Testis (tissue), 3 donors: ENCODE results near the gene HOXA1. TPM values are rescaled to one million over a fixed set of nuclear protein-coding genes. Genes with fewer than 3 reads are reported as not detected.

Experiments
- DNase-seq: peaks from one replicate; pipeline ENCODE4 v3.0.0-alpha.2; 2019
- H3K27ac ChIP-seq, 2 donors: fragments of 200-600 bp; sonication (generic); one replicate each; pipeline ENCODE4 v1.5.1; 2019
- H3K27me3 ChIP-seq: fragments of 200-600 bp; sonication (generic); one replicate; pipeline ENCODE4 v1.5.1; 2019
- H3K36me3 ChIP-seq: fragments of 200-600 bp; sonication (generic); one replicate; pipeline ENCODE4 v1.5.1; 2017; ENCODE audit warnings: low read depth; ENCODE audit errors: missing control alignments
- H3K4me1 ChIP-seq: fragments of 200-600 bp; sonication (generic); one replicate; pipeline ENCODE4 v1.5.1; 2019
- H3K4me3 ChIP-seq, 2 donors: fragments of 200-600 bp; sonication (generic); one replicate each; pipeline ENCODE4 v1.5.1; 2017 to 2019
- H3K9me3 ChIP-seq: fragments of 200-600 bp; sonication (generic); one replicate; pipeline ENCODE4 v1.5.1; 2017
- POLR2A ChIP-seq: fragments of 450-650 bp; IDR thresholded peaks from one replicate; pipeline ENCODE4 v1.6.1; 2017; ENCODE audit warnings: antibody characterized with exemption, mild to moderate bottlenecking, moderate library complexity
- WGBS, 2 donors: methylation state at CpG; one replicate each; pipeline ENCODE4 v1.1.5; 2018; 5-methylcytosine and 5-hydroxymethylcytosine counted together
- intact Hi-C: fragments of 100-400 bp; cut with DNase I; formaldehyde crosslinking; loops from one replicate; pipeline ENCODE4 v1.15.1; 2023; ENCODE audit warnings: low total_unique reads
- polyA plus RNA-seq: library from polyadenylated mRNA; stranded (reverse); fragments of 350-450 nt; fragmentation: Illumina TruSeq; extraction: RNeasy Lipid Tissue Mini Kit (QIAGEN cat#74804); gene quantifications from one replicate; pipeline ENCODE4 v1.2.3, GENCODE V29; 2014; ENCODE audit warnings: low read depth, low replicate concordance; ENCODE audit not compliant: insufficient read depth
- total RNA-seq, 2 donors: library from RNA; depleted of rRNA; stranded (reverse); fragments of >200 nt; gene quantifications; one replicate each; pipeline ENCODE4 v1.2.3, GENCODE V29; 2016
- TF ChIP-seq, protein P1 (sequence below), 3 experiments: fragments of 450-650 bp in 2 of 3; fragments of 200-600 bp in 1 of 3; sonication (generic) in 1 of 3; IDR thresholded peaks; one replicate each; pipeline ENCODE4 v1.5.1; 2016 to 2019; ENCODE audit warnings: antibody characterized with exemption in 3 of 3, mild to moderate bottlenecking in 2 of 3, moderate library complexity in 1 of 3

Gene HOXA1
- total and polyA plus RNA-seq, 3 donors from 2014 or later: 0.16 to 0.79 (median 0.37) TPM

DNA sequence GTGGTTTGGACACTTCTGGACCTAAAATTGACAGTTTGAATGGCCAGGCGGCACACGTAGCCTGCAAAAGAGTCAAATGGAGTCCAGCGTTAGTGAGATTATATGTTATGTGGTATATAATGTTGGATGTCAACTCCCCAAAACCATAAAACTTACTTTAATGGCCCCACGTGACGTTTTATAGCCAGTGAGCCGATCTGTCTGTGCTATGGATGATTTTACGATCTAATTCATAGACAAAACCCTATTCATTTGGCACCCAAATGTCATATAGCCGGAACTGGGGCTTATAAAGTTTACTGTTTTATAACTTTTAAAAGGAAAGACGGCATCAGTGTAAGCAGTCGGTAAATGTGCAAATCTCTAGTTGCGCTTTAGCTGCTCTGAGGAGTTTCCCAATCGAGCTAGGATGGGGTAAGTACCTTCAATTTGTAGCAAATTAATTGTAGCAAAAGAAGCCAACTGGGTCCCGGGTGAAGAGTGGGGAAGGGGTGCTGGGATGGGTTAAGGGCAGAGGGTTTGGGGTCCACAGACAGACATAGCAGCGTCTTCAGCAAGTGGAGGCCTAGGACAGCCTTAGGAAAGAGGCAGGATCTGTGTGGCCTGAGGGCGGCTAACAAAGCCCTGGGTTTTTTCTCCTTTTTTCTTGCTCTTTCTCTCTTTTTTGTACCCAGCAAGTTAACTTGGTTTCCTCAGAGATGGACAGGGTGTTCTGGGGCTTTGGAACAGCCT lies 44.5 kb upstream of the HOXA1 start:
- H3K36me3 ChIP-seq: no peaks in the 10 kb centered on the region
- 56 to 58% methylated on average over 15 of the region's 15 CpGs for WGBS, 2 donors
- intact Hi-C loops: no loop called here
- DNase-seq: peak; percentile 2
- peak overlapping the region in 1 of 2 donors; percentile 48 for H3K4me3 ChIP-seq
- H3K27ac ChIP-seq: no peak overlapping the region
- H3K9me3 ChIP-seq: no peaks in the 10 kb centered on the region
- TF ChIP-seq, protein P1, sequence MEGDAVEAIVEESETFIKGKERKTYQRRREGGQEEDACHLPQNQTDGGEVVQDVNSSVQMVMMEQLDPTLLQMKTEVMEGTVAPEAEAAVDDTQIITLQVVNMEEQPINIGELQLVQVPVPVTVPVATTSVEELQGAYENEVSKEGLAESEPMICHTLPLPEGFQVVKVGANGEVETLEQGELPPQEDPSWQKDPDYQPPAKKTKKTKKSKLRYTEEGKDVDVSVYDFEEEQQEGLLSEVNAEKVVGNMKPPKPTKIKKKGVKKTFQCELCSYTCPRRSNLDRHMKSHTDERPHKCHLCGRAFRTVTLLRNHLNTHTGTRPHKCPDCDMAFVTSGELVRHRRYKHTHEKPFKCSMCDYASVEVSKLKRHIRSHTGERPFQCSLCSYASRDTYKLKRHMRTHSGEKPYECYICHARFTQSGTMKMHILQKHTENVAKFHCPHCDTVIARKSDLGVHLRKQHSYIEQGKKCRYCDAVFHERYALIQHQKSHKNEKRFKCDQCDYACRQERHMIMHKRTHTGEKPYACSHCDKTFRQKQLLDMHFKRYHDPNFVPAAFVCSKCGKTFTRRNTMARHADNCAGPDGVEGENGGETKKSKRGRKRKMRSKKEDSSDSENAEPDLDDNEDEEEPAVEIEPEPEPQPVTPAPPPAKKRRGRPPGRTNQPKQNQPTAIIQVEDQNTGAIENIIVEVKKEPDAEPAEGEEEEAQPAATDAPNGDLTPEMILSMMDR (IDR thresholded peaks at IDR 0.05): no peak
- TF ChIP-seq POLR2A: no peak
- peaks cover 4% of the 10 kb centered on the region for H3K4me1 ChIP-seq
- H3K27me3 ChIP-seq: no peaks in the 10 kb centered on the region

DNA sequence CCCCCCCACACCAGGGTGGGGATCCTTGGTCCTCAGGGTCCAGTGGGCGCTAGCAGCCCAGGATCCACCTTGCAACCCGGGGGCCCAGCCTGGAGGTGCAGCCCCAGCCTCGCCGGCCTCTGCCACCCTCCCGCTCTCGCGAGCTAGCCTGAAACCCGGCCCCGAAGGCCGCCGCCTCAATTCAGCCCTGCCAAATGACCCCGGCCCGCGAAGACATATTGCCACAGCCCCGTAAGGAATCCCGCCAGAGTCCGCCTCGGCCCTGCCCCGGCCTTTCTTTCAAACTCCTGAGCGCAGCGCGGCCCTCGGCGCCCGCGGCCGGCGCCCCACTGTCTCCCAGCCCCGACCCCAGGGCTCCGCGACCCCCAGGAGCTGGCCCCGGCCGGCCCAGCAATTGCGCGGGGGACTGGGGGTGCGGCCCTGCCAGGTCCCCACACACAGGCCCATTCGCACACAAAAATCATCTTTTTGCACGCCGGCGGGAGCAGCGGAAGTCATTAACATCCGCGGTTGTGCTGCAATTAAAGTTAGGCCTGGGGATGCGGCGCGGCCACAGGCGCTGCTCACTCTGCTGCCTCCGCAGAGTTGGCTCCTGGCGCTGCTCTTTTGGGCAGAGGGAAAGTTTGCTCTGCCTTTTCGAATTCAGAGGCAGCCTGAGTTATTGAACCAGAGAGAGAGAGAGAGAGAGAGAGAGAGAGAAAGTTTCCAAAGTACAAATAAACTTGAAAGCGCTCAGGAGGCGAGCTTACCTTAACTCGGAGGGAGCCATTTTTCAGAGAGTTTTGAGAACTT lies 43.7 kb upstream of the HOXA1 start:
- H3K4me1 ChIP-seq: peaks cover 4% of the 10 kb centered on the region
- no peaks in the 10 kb centered on the region for H3K9me3 ChIP-seq
- H3K27ac ChIP-seq: no peak overlapping the region
- TF ChIP-seq, protein P1 (IDR thresholded peaks at IDR 0.05): no peak
- TF ChIP-seq POLR2A: no peak
- peak; percentile 16 for DNase-seq
- no peaks in the 10 kb centered on the region for H3K27me3 ChIP-seq
- 22 to 31% methylated on average over 23 to 53 of the region's 53 CpGs for WGBS, 2 donors
- intact Hi-C loops: no loop called here
- no peaks in the 10 kb centered on the region for H3K36me3 ChIP-seq
- H3K4me3 ChIP-seq: peak overlapping the region; percentile 33 to 48

DNA sequence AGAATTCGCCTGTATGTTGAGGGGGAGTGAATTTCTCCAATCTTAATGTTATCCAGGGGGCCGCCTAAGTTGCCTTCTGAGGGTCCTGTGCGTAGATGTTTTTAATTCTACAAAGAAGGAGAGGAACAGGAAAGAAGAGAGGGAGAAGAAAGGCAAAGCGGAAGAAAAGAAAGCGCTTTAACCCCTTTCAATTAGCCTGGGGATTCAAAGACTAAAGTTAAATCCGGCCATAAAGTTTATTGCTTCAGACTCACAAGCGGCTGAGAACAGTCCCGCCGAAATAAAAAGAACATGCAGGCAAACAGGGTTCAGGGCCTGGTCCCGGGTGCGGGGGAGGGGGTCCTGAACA lies 43.2 kb upstream of the HOXA1 start:
- DNase-seq: no peak
- Histone ChIP-seq H3K9me3 (no peaks in the 10 kb centered on the region), H3K27me3 (no peaks in the 10 kb centered on the region), H3K36me3 (no peaks in the 10 kb centered on the region), H3K4me3 (peak overlapping the region; percentile 33 to 48), H3K4me1 (peaks cover 1% of the 10 kb centered on the region), H3K27ac (no peak overlapping the region)
- WGBS, 2 donors: 44 to 52% methylated on average over 11 of the region's 11 CpGs
- intact Hi-C loops: no loop called here
- TF ChIP-seq, protein P1 (IDR thresholded peaks at IDR 0.05): no peak
- no peak for TF ChIP-seq POLR2A

DNA sequence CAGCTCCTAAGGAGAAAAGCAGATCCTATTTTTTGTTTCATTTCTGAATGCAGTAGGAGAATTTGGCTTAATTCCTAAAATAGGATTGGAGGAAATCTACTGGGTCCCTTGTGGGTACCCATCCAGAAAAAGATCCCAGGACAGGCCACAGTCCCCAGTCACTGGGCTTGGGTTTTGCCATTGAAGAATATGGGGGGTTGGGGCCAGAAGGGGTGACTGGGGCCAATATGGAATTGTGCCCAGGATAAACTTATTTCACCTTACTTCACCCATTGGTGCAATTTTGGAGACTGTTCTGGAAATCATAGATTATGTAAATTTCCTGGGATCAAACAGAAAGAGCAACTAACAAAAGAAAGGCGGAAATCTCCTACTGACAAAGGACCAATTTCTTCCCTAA lies 42.7 kb upstream of the HOXA1 start:
- H3K4me3 ChIP-seq: no peak overlapping the region
- no peaks in the 10 kb centered on the region for H3K27me3 ChIP-seq
- TF ChIP-seq, protein P1 (IDR thresholded peaks at IDR 0.05): no peak
- TF ChIP-seq POLR2A: no peak
- 59 to 79% methylated on average over 1 of the region's 1 CpG for WGBS, 2 donors
- DNase-seq: no peak
- no peaks in the 10 kb centered on the region for H3K9me3 ChIP-seq
- no peaks in the 10 kb centered on the region for H3K4me1 ChIP-seq
- no peaks in the 10 kb centered on the region for H3K36me3 ChIP-seq
- intact Hi-C loops: no loop called here
- no peak overlapping the region for H3K27ac ChIP-seq
